Erythroblast (primary cell): ENCODE measurements around the gene ZBTB43.

Source experiments
- GATA1 ChIP-seq: IDR thresholded peaks from 2 replicates; pipeline ENCODE4 v1.6.1; 2011; ENCODE audit warnings: low read depth, mild to moderate bottlenecking, control low read depth, low read length, moderate library complexity
- POLR2A ChIP-seq: IDR thresholded peaks from 2 replicates; pipeline ENCODE4 v1.6.1; 2011; ENCODE audit warnings: mild to moderate bottlenecking, low read length

DNA sequence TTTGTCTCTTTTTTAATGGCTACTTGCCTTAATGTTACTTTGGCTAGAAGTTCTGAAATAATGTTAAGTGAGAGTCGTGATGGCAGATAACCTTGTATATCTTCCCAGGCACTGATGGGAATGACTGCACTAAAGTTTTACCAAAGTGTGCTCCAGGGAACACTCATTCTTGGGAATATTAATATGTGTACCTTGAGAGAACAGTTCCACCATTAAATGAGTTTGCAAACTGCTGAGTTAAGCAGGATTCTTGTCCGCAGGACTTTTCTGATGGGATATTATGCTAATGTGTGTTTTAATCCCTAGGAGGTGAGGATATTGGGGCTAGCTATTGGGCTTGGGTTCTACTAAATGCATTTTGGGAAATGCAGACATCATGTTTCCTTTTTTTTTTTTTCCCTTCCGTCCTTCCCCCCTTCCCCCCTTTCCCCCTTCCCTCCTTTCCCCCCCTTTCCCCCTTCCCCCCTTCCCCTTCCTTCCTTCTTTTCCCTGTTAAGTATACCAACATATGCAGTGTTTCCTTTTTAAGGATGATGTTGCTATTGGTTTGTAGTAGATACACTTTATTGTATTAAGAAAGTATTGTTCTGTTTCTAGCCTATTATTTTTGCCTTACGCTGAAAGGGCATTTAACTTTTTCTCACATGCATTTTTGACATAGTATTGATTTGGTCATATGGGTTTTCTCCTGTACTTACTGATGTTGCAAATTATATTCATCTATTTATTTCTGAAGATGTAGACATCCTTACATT is 71.1 kb downstream of the ZBTB43 start:
- TF ChIP-seq POLR2A (no peak), GATA1 (no peak)
